MM.1S (cell line): ENCODE measurements around the gene AHCYL2.

ENCODE experiments used
- DNase-seq: peaks from one replicate; pipeline ENCODE4 v3.0.0-alpha.2; 2015
- H2AFZ ChIP-seq: fragments of 300-600 bp; sonication (generic); 2 replicates; pipeline ENCODE4 v1.6.0; 2016; ENCODE audit warnings: antibody characterized with exemption, low read length
- H3F3A ChIP-seq: fragments of 300-600 bp; sonication (generic); 2 replicates; pipeline ENCODE4 v1.6.1; 2016; ENCODE audit warnings: mild to moderate bottlenecking, antibody characterized with exemption, low read length, moderate library complexity, mixed read lengths; ENCODE audit not compliant: insufficient read depth
- H3K27ac ChIP-seq: fragments of 300-600 bp; sonication (generic); 2 replicates; pipeline ENCODE4 v1.5.1; 2016; ENCODE audit warnings: mild to moderate bottlenecking, low read length
- H3K27me3 ChIP-seq: fragments of 300-600 bp; sonication (generic); replicated peaks from 2 replicates; pipeline ENCODE4 v1.6.0; 2016; ENCODE audit warnings: low read length; ENCODE audit not compliant: insufficient read depth
- H3K36me3 ChIP-seq: fragments of 300-600 bp; sonication (generic); replicated peaks from 2 replicates; pipeline ENCODE4 v1.6.1; 2016; ENCODE audit warnings: mild to moderate bottlenecking, low read length, mixed read lengths; ENCODE audit not compliant: insufficient read depth
- H3K4me1 ChIP-seq: fragments of 300-600 bp; sonication (generic); 2 replicates; pipeline ENCODE4 v1.6.1; 2016; ENCODE audit warnings: low read length, mixed read lengths
- H3K4me2 ChIP-seq: fragments of 300-600 bp; sonication (generic); 2 replicates; pipeline ENCODE4 v1.6.0; 2016; ENCODE audit warnings: low read depth, low read length
- H3K4me3 ChIP-seq: fragments of 300-600 bp; sonication (generic); 2 replicates; pipeline ENCODE4 v1.5.1; 2016; ENCODE audit warnings: low read length, mixed read lengths
- H3K79me2 ChIP-seq: fragments of 300-600 bp; sonication (generic); 2 replicates; pipeline ENCODE4 v1.6.1; 2016; ENCODE audit warnings: mixed run types, low read length, mixed read lengths
- H3K9ac ChIP-seq: fragments of 300-600 bp; sonication (generic); 2 replicates; pipeline ENCODE4 v1.6.1; 2016; ENCODE audit warnings: low read length, mixed read lengths
- H3K9me2 ChIP-seq: fragments of 300-600 bp; sonication (generic); replicated peaks from 2 replicates; pipeline ENCODE4 v1.6.1; 2016; ENCODE audit warnings: mild to moderate bottlenecking, low read length, mixed read lengths; ENCODE audit not compliant: insufficient read depth
- H3K9me3 ChIP-seq: fragments of 300-600 bp; sonication (generic); replicated peaks from 2 replicates; pipeline ENCODE4 v1.6.1; 2016; ENCODE audit warnings: mild to moderate bottlenecking, low read length, mixed read lengths; ENCODE audit not compliant: insufficient read depth
- H4K20me1 ChIP-seq: fragments of 300-600 bp; sonication (generic); 2 replicates; pipeline ENCODE4 v1.6.1; 2016; ENCODE audit warnings: mild to moderate bottlenecking, low read length, moderate library complexity, mixed read lengths; ENCODE audit not compliant: insufficient read depth
- CTCF ChIP-seq: fragments of 300-600 bp; sonication (generic); IDR thresholded peaks from 2 replicates; pipeline ENCODE4 v1.5.1; 2016; ENCODE audit warnings: antibody characterized with exemption, low read length, mixed read lengths
- EZH2 ChIP-seq: fragments of 300-600 bp; sonication (generic); optimal IDR thresholded peaks from 2 replicates; pipeline ENCODE3; 2017; ENCODE audit warnings: low read depth, mild to moderate bottlenecking, antibody characterized with exemption, low read length, mixed read lengths
- EZH2phosphoT487 ChIP-seq: fragments of 300-600 bp; sonication (generic); IDR thresholded peaks from 2 replicates; pipeline ENCODE4 v1.6.1; 2018; ENCODE audit warnings: antibody characterized with exemption, low read length

AHCYL2 gene

GRCh38 chr7:129338450-129338849, 113.6 kb downstream of the AHCYL2 start:
- H3K4me3 ChIP-seq: no peak overlapping the region
- H3K4me2 ChIP-seq: no peak overlapping the region
- no peaks in the 10 kb centered on the region for H3K36me3 ChIP-seq
- no peaks in the 10 kb centered on the region for H3K27me3 ChIP-seq
- no peaks in the 10 kb centered on the region for H3F3A ChIP-seq
- no peak overlapping the region for H3K27ac ChIP-seq
- H2AFZ ChIP-seq: no peak overlapping the region
- DNase-seq: no peak
- no peak for TF ChIP-seq EZH2phosphoT487
- no peak for TF ChIP-seq EZH2
- TF ChIP-seq CTCF: no peak
- no peaks in the 10 kb centered on the region for H4K20me1 ChIP-seq
- no peaks in the 10 kb centered on the region for H3K9me3 ChIP-seq
- H3K9ac ChIP-seq: no peak overlapping the region
- peaks cover 3% of the 10 kb centered on the region for H3K4me1 ChIP-seq
- no peaks in the 10 kb centered on the region for H3K79me2 ChIP-seq
- no peaks in the 10 kb centered on the region for H3K9me2 ChIP-seq

DNA sequence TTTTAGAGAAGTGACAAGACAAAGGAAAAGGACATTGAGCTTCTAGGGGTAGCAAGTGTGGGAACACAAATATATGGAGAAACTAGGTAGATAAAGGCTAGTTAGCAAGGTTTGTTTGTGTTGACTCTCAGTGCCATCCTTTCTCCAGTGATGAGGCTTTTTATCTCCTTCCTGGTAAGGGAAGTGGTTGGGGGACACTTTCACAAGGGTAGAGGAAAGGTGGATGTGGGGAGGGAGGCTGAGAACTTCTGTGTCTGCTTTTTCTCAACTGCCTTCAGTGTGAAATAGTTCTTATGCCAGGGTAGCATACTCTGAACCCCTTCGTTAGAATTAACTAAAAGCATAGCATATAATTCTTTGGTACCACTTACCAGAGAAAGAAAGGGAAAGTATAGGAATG, 116.4 kb downstream of the AHCYL2 start:
- Histone ChIP-seq H3K79me2 (no peaks in the 10 kb centered on the region), H3K4me1 (peaks cover 27% of the 10 kb centered on the region), H3K27me3 (no peaks in the 10 kb centered on the region), H2AFZ (no peak overlapping the region), H3K9me2 (no peaks in the 10 kb centered on the region), H3K27ac (no peak overlapping the region), H3K9ac (no peak overlapping the region), H3K36me3 (no peaks in the 10 kb centered on the region), H4K20me1 (no peaks in the 10 kb centered on the region), H3F3A (peaks cover 6% of the 10 kb centered on the region; the same call in 1 of the 2 replicates), H3K4me3 (no peak overlapping the region), H3K9me3 (no peaks in the 10 kb centered on the region), H3K4me2 (no peak overlapping the region)
- TF ChIP-seq CTCF (no peak), EZH2phosphoT487 (no peak), EZH2 (no peak)
- no peak for DNase-seq

DNA sequence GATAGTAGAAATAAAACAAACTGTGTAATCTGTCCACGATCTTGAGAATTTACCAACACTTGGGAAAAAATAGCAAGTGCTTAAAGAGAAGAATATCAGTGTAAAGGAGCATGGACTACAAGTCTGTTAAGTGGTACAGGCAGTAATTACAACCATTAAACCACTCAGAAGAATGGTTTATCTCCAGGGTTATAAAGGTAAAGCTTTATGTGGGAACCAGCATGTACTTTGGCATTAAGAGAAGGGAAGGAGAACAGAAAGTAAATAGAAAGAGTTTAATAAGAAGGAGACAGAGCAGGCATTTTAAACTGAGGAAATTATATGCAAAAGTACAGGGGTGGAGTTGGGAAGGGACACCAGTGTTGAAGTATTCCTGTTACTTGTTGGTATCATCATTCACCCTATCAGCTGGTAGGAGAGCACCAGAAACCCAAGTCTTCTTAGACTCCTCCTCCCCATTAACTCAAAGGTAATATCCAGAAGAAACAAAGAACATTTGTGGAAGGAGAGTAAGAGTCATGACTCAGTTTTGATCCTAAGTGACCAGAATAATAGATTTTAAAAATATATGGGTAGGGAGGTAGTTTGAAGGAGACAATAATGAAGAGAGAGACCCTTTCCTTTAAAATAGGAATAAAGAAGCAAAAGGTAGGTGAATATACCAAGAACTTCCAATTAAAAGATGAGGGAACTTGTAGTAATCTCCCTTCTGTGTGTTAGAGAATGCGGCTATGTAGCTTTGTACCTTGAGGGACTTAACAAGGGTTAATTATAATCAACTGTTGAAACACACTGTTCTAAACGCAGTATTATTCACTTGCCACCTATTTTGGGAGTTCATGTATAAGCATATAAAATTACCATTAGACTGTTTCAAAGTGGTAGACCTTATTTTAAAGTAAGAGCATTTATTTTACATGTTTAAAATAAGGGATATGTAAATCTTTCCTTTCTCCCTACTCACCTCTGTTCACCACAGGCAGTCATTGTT, 117.3 kb downstream of the AHCYL2 start:
- DNase-seq: no peak
- Histone ChIP-seq H3K9me2 (no peaks in the 10 kb centered on the region), H3K27me3 (no peaks in the 10 kb centered on the region), H3K4me1 (peaks cover 27% of the 10 kb centered on the region), H3K4me3 (no peak overlapping the region), H3K36me3 (no peaks in the 10 kb centered on the region), H3K4me2 (no peak overlapping the region), H4K20me1 (no peaks in the 10 kb centered on the region), H3K79me2 (no peaks in the 10 kb centered on the region), H3K9ac (no peak overlapping the region), H2AFZ (no peak overlapping the region), H3K27ac (no peak overlapping the region), H3F3A (peaks cover 6% of the 10 kb centered on the region; the same call in 1 of the 2 replicates), H3K9me3 (no peaks in the 10 kb centered on the region)
- no peak for TF ChIP-seq EZH2phosphoT487
- TF ChIP-seq EZH2: no peak
- TF ChIP-seq CTCF: no peak
